Measurements from ENCODE around the gene MFN1.
"Not testable (repeated sequence)": the region's sequence is repeated elsewhere in the genome, so short reads cannot be mapped to it uniquely, and the experiment has no call there.

MFN1 gene

DNA sequence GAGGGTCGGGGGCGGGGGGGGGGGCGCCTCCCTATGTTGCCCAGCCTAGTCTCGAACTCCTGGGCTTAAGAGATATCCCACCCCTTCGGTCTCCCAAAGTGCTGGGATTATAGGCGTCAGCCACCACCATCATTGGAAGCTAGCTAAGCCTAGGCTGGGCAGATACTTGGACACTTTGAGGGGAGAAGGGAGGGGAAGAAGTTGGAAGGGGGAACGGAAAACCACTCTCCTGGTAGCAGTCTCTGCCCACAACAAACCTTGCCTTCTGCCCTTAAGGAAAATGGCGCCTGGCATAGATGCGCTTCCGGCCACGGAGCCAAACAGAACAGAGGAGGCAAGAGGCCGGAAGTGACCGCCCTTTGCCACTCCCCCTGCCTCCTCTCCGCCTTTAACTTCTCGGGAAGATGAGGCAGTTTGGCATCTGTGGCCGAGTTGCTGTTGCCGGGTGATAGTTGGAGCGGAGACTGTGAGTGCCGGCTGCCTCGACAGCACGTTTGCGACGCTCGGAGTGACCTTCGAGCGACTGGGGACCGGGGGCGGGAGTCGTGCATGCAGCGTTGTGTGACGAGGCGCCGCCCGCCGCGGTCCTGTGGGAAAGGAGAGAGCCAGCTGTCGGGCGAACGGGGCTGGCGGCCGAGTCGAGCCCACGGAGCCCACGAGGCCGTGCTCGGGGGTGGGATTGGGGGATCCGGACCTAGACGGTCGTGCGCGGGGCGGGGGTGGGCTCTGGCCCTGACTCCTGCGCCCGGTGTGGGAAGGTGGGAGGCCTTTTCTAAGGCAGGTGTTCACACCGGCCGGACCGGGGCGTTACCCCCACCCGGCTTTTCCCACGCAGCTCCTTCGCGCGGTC lies at the start of gene MFN1:
Gene MFN1, plus strand, starts transcription at position 365 of the 850 bp plus-strand sequence. CDS start 1,143 bp downstream, outside the sequence.
- DNase-seq, result peak; percentile 78

- no peak for DNase-seq
These were observed 49.4 kb upstream of the MFN1 start for GRCh38 chr3:179297971-179298725.

DNA sequence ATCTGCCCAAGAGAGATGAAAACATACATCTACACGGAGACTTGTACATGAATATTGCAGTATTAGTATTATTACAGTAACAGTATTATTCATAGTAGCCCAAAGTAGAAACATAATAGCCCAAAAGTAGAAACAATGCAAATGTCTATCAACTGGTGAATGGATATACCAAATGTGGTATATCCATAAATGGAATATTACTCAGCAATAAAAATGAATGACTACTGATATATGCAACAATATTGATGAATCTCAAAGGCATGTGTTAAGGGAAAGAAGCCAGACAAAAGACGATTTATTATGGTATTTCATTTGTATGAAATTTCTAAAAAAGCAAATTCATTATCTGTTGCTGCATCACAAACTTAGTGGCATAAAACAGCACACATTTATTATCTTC lies 48.2 kb upstream of the MFN1 start:
- DNase-seq, result no peak

DNA sequence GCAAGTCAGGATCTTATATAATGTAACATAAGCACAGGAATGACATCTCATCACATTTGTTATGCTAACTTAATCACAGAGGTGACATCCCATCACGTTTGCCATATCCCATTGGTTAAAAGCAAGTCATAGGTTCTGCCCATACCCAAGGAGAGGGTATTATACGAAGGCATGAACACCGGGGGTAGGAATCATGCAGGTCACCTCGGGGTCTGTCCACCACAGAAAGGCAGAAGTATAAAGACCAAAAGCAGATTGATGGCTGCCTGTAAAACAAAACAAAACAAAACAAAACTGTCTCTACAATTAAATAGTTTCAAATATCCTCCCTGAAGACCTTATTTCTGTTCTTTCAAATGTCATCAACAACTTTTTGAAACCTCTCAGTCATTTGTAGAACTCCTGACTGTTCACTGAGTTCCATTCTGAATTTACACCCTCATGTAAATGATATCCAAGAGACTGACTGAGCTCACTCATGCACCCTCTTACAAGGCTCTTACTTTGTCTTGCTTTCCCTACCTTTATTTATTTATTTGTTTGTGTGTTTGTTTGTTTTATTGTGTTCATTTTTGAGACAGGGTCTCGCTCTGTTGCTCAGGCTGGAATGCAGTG lies 47.4 kb upstream of the MFN1 start:
- no peak for DNase-seq

DNA sequence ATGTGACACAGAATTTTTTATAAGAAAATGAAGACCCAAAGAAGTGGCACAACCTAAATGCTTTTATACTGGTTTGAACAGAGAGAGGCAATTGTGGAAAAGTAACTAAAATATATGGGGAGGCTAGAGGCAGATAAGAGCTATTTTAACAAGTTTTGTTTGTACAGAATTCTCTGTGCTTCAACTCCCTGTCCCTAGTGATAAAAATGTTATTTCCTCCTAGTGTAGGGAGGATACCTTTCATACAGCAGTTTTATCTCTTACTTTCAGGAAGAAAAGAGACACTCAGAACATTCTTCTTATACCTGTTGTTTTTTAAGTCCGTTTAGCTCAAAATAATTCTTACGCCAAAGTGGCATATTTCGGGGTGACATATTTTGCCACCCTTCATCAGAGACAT lies 45.9 kb upstream of the MFN1 start:
- no peak for DNase-seq

DNA sequence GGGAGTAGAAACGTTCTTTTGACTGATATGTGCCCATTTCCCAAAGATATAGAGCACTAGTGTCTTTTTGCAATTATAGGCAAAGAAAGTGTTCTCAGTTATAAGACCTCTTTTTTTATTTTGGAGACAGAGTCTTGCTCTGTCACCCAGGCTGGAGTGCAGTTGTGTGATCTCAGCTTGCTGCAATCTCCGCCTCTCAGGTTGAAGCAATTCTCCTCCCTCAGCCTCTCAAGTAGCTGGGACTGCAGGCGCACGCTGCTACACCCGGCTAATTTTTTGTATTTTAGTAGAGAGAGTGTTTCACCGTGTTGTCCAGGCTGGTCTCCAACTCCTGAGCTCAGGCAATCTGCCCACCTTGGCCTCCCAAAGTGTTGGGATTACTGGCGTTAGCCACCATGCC lies 45.4 kb upstream of the MFN1 start:
- no peak for DNase-seq

DNA sequence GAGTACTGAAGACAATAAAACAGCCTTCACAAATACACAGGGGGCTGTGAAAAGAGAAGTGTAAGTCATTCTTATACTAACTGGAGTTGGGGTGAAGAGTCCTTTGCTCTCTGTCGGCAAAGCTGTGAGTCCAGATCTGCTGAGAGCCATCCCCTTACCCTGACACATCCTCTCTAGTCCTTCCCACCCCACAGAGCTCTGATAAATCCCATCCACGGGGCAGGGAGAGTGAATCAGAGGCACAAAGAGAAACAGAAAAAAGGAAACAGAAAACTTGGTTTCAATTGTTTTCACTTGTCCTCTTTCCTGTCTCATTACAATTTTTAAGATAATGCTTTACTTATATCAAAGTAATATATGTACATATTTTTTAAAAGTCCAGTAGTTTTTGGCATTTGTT lies 42.9 kb upstream of the MFN1 start:
- DNase-seq, result no peak

DNA sequence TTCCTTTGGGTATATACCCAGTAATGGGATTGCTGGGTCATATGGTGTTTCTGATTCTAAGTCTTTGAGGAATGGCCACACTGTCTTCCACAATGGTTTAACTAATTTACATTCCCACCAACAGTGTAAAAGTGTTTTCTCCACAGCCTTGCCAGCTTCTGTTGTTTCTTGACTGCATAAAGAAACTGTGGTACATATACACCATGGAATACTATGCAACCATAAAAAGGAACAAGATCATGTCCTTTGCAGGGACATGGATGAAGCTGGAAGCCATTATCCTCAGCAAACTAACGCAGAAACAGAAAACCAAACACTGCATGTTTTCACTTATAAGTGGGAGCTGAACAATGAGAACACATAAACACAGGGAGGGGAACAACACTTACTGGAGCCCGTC lies 40.1 kb upstream of the MFN1 start:
- DNase-seq, result not testable (repeated sequence)

DNA sequence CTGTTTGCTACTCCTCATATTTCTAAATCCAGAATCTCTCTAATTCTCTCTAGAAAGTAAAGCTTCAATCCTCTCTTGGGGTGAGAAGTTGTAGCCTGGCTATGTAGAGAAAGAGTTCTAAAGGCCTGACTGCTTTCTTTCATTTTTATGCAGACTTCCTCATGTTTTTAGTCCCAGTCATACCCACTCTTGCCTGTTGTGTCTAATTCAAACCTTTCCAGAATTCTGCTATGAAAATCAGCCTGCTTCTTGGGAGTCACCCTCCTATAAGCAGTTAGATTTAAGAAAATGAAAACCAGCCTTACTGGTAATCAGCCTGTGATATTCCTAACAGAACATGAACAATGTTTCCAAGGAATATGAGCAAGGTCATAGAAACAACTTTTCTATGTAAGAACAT lies 39.5 kb upstream of the MFN1 start:
- no peak for DNase-seq

DNA sequence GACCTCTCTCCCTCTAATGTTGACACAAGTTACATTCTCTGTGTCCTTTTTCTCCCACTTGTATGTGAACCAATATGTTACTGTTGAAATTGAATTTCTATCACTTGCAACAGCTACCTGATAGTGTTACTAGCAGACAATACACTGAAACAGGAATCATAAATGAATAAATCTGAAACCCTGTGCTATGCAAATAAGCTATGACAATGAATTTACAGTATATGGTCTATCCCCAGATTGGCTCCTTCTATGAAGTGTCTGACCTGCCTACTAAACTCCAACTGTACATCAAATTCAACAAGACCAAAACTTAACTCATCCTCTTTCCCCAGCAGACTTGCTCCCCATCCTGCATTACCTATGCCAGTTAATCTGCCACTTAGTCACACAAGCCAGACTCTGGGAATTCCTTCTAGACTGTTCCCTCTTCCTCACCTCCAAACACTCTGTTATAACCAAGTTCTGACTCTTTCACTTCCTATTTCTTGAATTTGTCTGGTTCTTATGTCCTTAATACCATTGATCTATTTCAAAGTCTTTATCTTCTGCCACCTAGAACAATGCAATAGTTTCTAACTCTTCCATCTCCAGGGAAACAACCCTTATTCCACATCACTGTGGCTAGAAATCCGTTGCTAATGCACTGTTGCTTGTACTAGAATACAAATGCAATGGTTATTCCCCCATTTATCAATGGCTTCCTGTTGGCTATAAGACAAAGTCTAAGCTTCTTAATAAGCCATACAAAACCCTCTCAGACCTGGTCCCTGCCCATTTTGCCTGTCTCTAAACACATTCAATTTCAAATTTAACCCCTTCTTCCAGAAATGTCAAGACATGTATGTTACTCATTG lies 38.1 kb upstream of the MFN1 start:
- DNase-seq, result no peak

GRCh38 chr3:179318876-179319275 lies 28.6 kb upstream of the MFN1 start:
- no peak for DNase-seq

DNA sequence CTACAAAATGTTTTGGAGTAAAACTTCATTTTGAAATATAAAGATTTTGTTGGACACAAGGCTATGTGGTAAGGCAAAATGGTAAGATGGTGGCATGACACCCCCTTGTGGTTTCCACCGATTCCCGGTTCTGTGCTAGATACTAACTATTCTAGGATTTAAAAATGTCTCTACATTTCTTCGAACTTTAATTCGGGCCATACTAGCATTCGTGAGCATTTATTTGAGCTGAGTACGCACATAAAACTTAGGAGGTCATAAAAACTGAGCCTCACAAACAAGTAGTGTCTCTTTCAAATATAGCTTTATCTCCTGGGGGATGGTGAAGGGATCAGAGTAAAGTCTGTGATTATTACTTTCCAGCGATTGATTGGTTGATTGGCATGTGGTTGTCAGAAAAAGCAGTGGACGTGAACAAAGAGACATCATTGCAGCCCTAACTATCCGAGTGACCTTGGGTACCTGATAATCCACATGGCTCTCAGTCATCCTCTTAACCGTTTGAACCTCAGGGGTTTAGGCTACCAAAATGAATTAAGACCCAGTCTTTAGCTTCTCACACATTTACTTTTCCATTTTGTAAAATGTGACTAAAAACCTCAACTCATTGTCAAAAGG lies 25.7 kb upstream of the MFN1 start:
- no peak for DNase-seq

DNA sequence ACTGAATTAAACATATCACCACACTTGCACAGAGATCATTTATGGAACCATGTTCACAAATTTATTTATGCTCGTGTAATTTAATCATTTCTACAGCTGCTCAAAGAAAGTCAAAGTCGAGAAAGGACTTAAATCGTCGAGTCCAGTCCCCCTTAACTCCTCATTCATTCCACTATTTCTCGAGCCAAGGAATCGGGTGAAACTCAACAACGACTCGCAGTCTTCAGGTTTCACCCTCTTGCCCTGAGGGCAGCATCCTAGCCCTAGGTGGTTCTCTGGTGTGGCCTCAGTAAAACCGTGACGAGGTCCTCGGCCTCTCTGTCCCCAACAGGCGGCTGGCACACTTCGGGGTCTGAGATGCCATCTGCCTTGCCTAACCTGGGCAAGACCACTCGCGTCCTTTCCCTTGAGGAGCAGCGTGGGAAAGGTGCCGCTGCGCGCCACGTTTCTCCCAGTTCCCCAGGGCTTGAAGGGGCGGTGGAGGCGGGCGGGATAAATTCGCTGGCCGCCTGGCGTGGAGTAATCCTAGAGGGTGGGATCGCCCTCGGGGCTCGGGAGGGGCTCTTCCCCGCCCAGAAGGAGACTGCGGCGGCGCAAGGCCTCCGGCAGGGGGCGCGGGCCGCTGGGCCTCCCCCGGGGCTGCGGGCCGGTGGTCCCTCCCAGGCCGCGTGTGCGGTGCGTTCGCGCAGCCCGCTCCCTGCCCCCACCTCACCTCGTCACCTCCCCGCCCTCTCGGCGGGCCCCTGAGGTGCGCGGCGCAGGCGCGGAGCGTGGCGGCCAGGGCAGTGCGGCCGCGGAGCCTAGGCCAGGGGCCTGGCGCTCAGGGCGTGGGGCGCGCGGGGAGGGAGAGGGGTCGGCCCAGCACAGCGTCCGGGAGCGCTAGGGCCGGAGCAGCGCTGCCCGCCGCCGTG lies 25.0 kb upstream of the MFN1 start, which contains the start of gene ZNF639:
Gene ZNF639, plus strand, starts transcription at position 746 of the 911 bp plus-strand sequence. CDS start 5,263 bp downstream, outside the sequence.
- DNase-seq, result peak; percentile 75

DNA sequence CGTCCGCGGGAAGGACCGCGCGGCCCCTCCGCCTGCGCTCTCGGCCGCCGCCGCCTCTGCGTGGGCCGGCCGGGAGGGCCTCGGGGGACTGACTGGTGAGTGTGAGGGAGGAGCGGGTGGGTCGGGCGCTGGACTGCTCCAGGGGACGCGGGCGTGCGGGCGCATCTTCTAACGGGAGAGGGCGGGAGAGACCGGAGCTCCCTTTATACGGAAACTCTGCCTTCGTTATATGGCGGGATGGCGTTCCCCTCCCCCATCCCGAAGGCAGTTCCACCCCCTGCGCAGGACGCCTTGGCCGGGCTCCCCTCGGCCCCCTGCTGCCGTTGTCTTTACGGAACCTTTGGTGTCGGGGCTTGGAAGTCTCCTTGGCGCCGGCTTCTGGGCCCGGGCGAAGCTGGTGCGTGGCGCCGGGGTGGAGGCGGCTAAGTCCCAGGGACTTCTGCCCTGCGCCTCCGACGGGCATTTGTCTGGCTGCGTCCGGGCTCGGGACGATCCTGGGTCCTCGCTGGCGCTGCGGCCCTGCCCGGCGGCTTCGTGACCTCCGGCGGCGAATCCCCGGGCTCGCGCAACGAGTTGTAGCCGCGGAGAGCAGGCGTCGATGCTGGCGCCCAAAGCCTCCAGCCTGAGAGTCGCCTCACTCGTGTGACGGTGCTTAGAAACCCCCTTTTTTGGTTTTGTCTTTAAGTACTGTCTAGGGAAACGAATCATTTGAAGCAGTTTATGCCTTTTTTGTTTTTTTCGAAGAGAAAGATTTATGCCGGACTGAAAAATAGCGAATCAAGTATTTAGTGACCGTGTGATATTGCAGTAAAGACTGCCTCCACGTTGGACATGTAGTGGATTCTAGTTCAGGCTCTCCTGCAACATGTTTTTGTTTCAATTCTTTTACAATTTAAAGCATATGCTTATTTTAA lies 24.1 kb upstream of the MFN1 start:
- DNase-seq, result peak; percentile 36

- no peak for DNase-seq
These were observed 23.2 kb upstream of the MFN1 start for GRCh38 chr3:179324270-179324754.

- no peak for DNase-seq
These were observed 17.1 kb upstream of the MFN1 start for GRCh38 chr3:179330438-179330837.

- DNase-seq, result no peak
These were observed 15.3 kb upstream of the MFN1 start for GRCh38 chr3:179332240-179332639.

DNA sequence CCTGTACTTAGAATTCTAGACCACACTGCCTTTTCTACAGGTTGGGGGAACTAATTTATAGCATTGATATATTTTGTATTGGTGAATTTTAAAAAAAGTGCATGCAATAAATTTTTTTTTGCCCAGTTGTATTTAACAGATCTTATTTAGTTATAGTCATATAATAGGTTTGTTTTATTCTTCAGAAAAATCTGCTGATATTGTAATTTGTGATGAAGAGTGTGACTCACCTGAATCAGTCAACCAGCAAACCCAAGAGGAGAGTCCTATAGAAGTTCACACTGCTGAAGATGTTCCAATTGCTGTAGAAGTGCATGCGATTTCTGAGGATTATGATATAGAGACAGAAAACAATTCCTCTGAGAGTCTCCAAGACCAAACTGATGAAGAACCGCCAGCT lies 14.4 kb upstream of the MFN1 start:
- no peak for DNase-seq

GRCh38 chr3:179336345-179336929 lies 11.1 kb upstream of the MFN1 start:
- no peak for DNase-seq
